Sciatic nerve (tissue), 2 donors: Measurements from ENCODE around the gene CD79A. TPM values are rescaled to one million over a fixed set of nuclear protein-coding genes. Genes with fewer than 3 reads are reported as not detected.

ENCODE experiments used
- ATAC-seq: fragments of 200-7000 bp; cut with Tn5 transposase; one replicate; pipeline ENCODE4 v1.9.1; 2020; ENCODE audit warnings: mild to moderate bottlenecking, moderate library complexity
- DNase-seq: peaks from one replicate; pipeline ENCODE4 v3.0.0-alpha.2; 2020; ENCODE audit warnings: low spot score
- intact Hi-C: fragments of 100-400 bp; cut with DNase I; formaldehyde crosslinking; loops from one replicate; pipeline ENCODE4 v1.14.2; 2022
- total RNA-seq: library from RNA; stranded (reverse); fragmentation: NEBNext Ultra II Directional; extraction: Animal tissue kit (Norgen Biotek cat#: 25700); gene quantifications from one replicate; pipeline ENCODE4 v1.2.1, GENCODE V29; 2021
- donor health status: DM: no; HTN: no; CAD: no.
- donor health status: DM: no; HTN: no; CAD: no.

Gene CD79A
- total RNA-seq, 1 donor from 2014 or later, result 2.1 TPM

GRCh38 chr19:41879670-41880328 is 2.7 kb downstream of the CD79A start:
- intact Hi-C loops, result loop anchor here (10.0 kb wide), 1 partner anchor 595 kb away; no protein-coding TSS in a partner anchor
- no peak for DNase-seq
- ATAC-seq, result no peak

- ATAC-seq, result no peak
- intact Hi-C loops, result no loop called here
- no peak for DNase-seq
Observed at GRCh38 chr19:41880329-41880708, 3.2 kb downstream of the CD79A start.

DNA sequence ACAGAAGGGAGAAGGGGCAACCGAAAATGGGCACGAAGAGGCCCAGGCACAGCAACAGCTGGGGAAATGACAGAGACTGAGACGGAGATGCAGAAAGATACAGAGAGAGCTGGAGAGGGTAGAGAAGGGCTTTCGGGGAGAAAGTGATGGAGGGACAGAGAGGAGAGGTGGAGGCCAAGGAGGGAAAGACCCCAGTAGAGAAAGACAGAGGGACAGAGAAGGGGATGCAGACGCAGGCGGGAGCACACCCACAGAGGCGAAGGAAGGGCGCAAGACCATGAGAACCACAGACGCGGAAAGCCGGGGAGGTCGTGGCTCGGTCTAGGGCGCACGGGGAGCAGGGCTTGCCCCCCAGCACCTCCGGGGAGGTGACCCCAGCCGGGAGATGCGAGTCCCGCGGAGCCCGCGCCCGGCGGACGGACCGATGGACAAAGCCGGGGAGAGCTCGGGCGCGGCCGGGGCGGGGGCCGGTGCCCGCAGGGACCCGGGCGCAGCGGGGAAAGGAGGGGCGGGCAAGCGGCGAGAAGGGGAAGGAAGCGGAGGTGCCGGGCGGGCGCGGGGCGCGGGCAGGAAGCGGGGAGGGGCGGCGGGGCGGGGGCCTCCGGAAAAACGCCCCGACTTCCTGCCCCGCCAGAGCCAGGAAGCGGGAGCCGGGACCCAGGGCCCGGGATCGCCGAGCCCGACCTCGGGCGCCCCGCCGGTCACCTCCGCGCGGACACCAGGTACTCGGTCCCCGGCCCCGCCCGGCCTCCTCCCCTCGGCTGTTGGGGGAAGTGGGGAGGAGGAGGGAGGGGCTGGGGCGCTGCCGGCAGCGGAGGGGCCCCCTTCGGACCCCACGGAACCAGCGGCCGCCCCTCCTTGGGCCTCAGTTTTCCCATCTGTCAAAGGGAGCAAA is 5.7 kb downstream of the CD79A start, which contains the start of gene ARHGEF1:
TSS of gene ARHGEF1 (plus strand) at position 617 of the 895 bp plus-strand sequence. CDS start 4,899 bp downstream, outside the sequence.
- ATAC-seq (peak; percentile 1), DNase-seq (peak; percentile 78)
- intact Hi-C loops, result loop anchor here (1.0 kb wide), 1 partner anchor 21 kb away; no protein-coding TSS in a partner anchor

DNA sequence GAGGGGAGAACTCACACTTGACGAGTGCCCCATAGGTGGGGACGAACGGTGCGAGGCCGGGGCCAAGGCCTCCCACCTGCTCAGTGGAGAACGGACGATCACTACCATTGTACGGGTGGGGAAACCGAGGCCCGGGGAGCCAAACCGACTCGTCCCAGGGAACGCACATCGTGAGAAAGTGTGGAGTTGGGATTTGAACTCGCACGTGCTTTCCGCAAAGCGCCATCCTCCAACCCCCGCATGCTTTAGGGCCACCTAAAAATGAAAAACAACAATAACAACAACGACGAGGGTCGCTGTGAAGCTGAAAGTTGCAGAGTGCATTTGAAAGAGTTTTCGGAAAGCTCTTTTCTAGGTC is 6.4 kb downstream of the CD79A start:
- ATAC-seq, result no peak
- DNase-seq, result no peak
- intact Hi-C loops, result no loop called here

DNA sequence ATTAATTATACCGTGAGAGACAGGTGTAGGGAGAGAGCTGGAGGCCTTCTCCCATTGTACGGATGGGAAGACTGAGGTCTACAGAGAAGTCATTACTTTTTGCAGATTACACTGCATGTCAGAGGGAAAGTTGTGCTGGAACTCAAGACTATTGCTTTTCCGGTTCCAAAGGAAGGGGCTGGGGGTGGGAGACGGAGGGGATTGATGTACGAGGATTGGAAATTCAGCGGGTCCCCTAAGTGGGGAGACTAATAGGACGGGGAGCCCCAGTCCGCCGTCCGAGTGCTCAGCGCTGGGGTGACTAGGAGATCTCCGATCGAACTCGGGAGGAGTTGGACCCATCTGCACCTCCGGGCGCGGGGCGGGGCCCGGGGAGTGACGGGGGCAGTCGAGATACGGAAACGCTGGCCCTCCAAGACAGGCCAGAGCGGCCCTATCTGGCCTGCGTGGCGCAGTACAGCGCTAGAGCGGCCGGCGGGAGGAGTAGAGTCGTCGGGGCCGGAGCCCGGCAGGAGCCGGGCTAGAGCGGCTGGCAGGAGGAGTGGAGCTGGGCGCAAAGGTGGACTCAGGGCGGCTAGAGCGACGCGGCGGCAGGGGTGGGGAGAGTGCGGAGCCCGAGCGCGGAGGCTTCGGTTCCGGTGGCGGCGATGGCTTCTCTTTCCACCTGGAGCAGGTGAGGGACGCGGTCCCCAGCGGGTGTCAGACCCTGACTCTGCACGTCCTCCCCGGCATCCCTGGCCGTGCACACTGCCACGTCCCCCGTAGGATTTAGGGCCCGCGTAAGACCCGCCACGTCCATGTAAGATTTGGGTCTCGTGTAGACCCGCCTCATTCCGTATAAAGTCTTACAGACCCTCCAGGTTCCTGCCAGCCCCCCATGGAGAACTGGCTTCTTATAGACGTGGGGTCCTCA is 7.0 kb downstream of the CD79A start:
- intact Hi-C loops, result no loop called here
- ATAC-seq, result peak; percentile 98
- peak; percentile 94 for DNase-seq

- DNase-seq (no peak), ATAC-seq (no peak)
- intact Hi-C loops, result no loop called here
Observed at GRCh38 chr19:41886761-41887710, 10.0 kb downstream of the CD79A start.

GRCh38 chr19:41887711-41888382 is 10.8 kb downstream of the CD79A start:
- ATAC-seq, result no peak

DNA sequence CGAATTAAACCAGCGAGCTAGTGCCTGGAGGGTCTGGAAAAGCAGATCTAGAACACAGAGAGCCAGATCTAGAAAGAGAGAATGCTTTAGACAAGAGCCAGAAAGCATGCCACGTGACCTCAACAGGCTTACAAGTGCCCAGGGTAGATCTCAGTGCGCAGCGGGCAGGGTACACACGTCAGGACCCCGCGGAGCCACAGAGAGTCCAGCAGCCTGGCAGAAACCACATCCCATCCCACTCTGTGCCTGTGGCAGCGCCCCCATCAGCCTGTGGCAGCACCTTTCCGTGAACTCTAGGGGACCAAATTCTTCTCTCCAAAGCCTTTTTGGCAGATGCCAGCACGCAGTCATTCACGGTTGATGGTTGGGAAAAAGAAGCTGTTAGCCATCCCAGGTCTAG is 11.8 kb downstream of the CD79A start:
- intact Hi-C loops, result no loop called here
- no peak for ATAC-seq
- DNase-seq, result no peak

More at GRCh38 chr19:41887711-41888382, 10.8 kb downstream of the CD79A start:
- intact Hi-C loops, result no loop called here
- no peak for DNase-seq

GRCh38 chr19:41889896-41890295 is 12.8 kb downstream of the CD79A start:
- no peak for DNase-seq
- ATAC-seq, result no peak
- intact Hi-C loops, result no loop called here

DNA sequence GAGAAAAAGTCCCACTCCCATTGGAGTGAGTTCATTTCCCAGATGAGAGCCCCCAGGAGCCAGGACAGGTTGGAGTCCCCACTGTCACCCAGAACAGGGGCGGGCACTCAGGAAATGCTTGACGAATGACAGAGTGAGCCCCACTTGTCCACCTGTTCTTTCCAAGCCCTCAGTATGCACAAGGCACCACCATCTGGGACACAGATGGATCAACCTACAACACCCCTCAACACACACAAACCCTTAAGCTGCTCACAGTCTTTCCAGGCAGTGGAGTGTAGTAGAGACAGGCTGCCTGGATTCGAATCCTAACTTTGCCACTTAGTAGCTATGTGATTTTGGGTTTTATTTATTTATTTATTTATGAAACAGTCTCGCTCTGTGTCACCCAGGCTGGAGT is 13.9 kb downstream of the CD79A start:
- no peak for DNase-seq
- intact Hi-C loops, result no loop called here
- no peak for ATAC-seq

GRCh38 chr19:41892173-41892902 is 15.3 kb downstream of the CD79A start:
- DNase-seq (no peak), ATAC-seq (no peak)
- intact Hi-C loops, result no loop called here

DNA sequence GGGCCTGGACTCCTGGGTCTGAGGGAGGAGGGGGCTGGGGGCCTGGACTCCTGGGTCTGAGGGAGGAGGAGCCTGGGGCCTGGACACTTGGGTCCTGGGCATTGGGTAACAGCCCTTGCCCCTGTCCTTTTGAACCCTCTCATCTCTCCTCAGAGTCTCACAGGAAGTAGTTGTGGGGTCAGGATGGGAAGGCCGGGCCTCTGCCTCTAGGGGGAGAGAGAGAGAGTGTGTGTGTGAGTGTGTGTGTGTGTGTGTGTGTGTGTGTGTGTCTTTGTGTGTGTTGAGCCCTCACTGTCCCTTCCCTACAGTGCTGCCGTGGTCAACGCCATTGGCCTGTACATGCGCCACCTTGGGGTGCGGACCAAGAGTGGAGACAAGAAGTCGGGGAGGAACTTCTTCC is 16.8 kb downstream of the CD79A start:
- no peak for DNase-seq
- no peak for ATAC-seq
- intact Hi-C loops, result no loop called here

DNA sequence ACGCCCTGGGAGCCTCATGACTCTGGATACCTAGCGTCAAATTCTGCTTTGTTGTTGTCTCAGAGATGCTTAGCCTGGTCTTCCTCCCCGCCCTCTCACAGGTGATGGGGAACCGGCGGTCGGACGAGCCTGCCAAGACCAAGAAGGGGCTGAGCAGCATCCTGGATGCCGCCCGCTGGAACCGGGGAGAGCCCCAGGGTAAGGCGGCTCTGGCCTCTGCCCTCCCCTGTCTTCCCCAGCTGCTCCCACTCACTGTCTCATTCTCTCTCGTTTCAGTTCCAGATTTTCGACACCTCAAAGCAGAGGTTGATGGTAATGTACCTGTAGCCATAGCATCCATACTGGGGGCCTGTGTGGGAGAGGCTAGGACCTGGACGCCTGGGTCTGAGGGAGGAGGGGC is 17.3 kb downstream of the CD79A start:
- intact Hi-C loops, result no loop called here
- DNase-seq, result no peak
- ATAC-seq, result no peak

DNA sequence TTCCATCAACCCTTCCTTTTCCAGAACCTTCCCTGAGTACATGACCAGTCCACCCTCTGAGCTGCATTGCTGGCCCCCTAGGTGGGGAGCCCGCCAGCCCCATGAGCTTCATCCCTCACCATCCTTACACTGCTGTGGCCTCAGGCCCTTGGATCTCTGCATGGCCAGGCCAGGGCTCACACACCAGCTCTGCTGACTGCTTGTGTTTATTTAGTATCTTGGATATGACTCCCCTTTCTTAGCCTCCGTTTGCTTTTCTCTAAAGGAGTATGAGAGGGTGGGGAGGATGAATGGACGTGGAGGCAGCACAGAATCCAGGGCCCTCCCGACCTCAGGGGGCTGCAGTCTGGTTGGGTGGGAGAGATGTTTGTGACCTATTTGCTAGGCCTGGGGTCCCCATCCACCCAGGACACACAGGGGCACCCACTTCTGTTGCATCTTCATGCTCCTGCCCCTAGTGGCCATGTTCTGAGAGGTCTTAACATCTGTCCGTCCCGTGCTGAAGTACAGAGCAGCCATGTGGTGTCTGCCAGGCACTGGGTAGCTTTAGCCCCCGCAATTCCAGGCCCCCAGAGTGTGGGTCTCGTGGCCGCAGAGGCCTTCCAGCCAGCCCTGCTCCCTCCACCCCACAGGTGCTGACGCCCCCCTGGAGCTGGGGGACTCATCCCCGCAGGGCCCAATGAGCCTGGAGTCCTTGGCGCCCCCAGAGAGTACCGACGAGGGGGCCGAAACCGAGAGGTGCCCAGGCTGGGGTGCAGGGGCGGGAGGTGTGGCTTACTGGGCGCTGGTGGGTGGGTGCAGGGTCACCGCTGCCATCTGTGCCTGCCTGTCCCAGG is 18.9 kb downstream of the CD79A start:
- intact Hi-C loops, result no loop called here
- no peak for ATAC-seq
- DNase-seq, result no peak

- intact Hi-C loops, result no loop called here
- no peak for ATAC-seq
Observed at GRCh38 chr19:41896581-41896942, 19.5 kb downstream of the CD79A start.

GRCh38 chr19:41897181-41897580 is 20.1 kb downstream of the CD79A start:
- intact Hi-C loops, result no loop called here
- DNase-seq (no peak), ATAC-seq (no peak)

More at GRCh38 chr19:41896581-41896942, 19.5 kb downstream of the CD79A start:
- DNase-seq, result no peak
